Daoy (cell line): ENCODE measurements around the gene MRPL24. TPM values are rescaled to one million over a fixed set of nuclear protein-coding genes. Genes with fewer than 3 reads are reported as not detected.

Experiments used
- DNase-seq: peaks from one replicate; pipeline ENCODE4 v3.0.0-alpha.2; 2015; ENCODE audit warnings: low read depth
- total RNA-seq: library from RNA; depleted of rRNA; stranded (reverse); fragments of >200 nt; shearing (Covaris generic); gene quantifications from 2 replicates; pipeline ENCODE4 v1.2.3, GENCODE V29; 2014

Gene MRPL24
- total RNA-seq, 1 experiment from 2014 or later, result 144 TPM

DNA sequence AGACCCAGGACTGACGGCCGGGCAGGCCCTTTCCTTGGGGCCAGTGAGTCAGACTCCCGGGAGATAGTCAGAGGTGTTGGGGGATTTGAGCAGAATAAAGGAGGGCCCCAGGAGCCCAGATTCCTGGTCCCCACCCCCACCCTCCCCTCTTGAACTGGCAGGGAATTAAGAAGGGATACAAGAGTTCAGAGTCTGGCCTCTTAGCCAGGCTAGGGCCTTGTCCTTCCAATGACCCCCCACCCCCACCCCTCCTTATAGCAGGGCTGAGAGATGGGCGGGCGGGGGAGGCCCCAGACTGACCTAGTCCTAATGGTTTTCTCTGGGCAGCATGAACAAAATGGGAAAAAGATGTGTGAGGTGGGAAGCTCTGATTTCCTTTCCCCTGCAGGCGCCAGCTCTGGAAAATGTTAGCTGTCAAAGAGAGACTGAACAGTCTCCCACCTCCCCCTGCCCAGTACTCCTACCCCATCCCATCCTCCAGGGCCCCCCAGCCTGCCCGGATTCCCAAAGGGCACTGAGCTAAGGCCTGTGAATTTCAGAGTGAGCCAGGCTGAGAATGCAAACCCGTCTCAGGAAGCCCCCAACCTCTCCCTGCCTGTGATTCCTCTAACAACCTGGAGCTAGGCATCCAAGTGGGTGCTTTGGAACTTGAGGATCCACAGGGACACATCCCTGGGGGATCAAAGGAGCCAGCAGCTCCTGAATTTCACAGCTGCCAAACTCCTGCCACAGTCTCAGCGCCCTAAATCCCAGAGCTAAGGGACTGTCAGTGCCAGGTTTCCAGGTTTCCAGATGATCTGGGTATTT, 29.7 kb downstream of the MRPL24 start:
- DNase-seq, result peak; percentile 38

GRCh38 chr1:156709757-156710489, 31.0 kb downstream of the MRPL24 start:
- peak; percentile 93 for DNase-seq

GRCh38 chr1:156709031-156709430, 31.9 kb downstream of the MRPL24 start:
- DNase-seq, result no peak

DNA sequence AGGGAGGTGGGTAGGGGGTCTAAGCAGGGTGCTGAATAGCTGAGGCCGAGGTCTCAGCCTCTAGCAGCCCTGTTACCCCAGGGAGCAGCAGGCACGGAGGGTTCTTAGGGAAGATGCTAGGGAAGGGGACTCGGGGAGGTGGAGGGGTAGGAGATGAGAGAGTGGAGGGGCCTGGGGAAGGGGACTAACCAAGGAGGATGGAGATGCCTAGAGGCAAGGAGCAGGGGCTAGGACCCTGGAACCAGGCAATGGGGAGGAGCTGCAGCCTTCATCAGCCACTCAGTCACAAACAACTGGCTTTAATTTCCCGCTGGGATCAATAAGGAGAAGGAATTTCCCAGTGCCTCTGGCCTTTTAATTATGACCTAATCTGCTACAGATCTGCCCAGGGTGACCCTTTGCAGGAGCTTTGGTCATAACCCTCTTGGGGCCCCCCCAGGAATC, 32.6 kb downstream of the MRPL24 start:
- no peak for DNase-seq

DNA sequence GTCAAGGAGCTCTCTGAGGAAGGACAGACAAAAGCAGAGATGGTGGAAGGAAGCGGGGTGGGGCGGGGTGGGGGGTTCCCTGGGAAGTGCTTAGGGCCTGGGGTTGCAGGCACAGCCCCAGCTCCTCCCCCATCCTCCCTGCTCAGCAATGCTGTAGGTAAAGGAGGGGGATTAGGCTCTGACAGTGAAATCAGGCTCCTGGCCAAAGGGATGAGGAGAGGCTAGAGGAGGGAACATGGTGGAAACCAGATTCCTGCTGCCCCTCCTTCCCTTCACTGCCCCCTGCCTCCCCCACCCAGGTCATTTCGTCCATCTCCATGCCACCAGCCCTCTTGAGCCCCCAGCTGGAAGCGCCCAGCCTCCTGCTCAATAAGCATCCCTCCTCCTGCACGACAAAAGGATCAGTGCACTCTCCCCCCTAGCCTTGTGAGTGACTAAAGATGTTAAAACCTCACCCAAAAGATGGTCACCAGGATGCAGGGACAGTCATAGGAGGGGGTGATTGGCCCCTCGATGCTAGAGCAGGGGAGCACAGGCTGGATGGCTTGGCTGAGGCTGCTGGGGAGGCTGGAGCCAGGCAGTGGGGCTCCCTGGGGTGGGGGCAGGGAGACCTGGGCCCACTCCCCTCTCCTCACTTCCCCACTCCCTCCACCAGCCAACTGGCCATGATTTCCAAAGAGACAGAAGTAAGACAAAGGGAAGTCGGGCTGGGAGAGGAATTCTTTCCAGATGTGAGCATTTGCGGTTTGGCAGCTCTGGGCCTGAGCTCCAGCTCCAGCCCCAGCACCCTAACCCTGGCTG, 33.3 kb downstream of the MRPL24 start:
- DNase-seq, result peak; percentile 62

DNA sequence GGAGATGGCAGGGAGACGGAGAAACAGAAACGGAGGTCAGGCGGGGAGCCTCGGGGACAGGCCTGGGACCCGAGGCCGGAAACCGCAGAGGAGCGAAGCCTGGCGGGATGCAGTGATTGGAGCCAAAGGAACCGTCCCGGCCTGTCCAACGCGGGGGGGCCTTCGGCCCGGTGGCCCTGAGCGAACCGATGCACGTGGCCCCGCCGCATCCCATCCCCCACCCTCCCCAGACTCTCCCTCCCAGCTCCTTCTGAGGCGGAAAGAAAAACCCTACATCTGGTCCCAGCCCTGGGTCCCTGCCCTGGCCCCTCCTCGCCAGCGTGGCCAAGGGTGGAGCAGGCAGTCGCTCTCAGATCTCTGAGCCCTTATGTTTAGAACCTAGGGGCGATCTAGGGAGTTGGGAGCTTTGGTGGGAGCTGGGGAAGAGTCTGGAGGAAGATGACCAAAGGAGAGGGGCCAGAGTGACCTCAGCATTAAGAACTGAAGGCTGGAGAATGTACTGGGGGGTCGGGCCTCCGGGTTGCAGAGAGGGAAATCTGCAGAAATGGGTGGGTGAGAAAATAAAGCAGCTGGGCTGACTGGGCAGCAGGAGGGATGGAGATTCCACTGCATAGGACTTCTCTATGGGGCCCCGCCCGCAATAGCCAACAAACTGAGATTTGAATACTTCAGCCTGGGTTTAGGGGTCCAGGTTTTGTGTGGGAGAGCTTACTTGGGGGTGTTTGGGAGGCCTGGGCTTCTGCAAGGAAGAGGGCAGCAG, 34.1 kb downstream of the MRPL24 start:
- no peak for DNase-seq

- DNase-seq, result peak; percentile 74
Measured at GRCh38 chr1:156705918-156706656, 34.8 kb downstream of the MRPL24 start.

DNA sequence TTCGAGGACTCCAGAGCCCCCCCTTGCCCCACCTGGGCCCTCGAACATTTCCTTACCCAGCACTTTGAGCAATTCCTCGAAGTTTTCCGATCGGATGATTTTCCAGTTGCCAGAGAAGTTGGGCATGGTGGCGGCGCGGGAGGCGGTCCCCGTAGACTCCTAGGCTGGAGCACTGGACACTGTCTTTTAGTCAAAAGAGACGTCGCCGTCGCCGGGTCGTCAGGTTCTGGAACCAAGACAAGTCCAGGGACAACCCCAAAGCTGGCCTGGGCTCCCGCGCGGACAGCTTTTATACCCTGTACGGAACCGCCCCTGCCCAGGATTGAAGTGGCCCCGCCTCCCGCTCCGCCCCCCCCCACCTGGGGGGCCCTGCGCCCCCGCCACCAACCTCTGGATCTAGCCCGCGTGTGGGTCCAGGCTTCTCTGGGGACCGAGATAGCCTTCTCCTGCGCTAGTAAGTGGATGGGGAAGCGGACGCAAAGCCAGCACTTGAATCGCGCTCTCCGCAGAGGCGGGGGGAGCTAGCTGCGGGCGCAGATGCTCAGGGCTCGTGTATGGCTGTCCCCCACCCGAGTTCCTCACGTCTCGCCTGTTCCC, 35.5 kb downstream of the MRPL24 start, which contains the start of gene CRABP2:
CRABP2 (minus strand) TSS at position 263 of the 597 bp plus-strand sequence; CDS start at position 126, 137 bp downstream.
- DNase-seq, result peak; percentile 59

DNA sequence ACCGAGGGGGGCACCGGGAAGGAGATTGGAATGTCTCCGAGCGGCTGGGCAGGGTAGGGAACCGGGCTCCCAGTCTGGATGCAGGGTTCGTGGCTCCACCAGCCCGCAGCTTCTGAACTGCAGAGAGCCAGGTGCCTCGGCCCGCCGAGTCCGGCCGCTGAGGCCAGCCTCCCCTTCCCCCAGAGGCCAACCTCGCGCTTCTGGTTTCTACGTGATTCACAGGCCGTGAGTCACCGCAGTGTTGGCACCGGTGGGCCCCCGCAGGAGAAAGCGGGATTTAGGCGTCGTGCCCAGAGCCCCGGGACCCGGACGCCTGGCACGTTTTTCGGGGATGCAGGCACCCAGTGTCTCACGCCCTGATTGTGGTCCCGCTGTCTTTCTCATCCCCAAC, 36.0 kb downstream of the MRPL24 start:
- DNase-seq, result peak; percentile 89

DNA sequence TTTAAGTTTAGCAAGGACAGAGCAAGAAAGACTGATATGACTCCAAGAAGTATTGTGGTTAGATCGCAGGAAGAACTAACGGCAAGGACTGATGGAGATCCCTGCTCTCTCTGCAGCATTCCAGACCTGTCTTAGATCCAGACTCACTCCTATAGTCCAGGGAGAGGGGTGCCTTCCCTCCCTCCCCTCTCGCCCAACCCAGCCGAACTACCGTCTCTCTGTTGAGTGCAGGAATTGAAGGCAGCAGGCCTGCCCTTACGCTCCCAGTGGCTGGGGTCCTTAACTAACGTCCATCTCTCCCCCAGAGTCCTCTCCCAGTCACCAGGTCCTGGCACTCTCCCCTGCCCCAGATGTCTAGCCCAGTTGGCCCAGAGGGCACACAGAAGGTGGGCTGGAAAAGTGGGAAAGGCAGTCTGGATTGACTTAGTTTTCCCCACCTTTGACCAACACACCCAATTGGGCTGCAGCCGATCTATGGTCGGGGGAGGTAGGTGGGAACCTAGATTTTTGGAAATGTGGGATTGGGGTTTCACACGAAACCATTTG, 36.6 kb downstream of the MRPL24 start:
- no peak for DNase-seq

- no peak for DNase-seq
Measured at GRCh38 chr1:156703741-156704140, 37.1 kb downstream of the MRPL24 start.

DNA sequence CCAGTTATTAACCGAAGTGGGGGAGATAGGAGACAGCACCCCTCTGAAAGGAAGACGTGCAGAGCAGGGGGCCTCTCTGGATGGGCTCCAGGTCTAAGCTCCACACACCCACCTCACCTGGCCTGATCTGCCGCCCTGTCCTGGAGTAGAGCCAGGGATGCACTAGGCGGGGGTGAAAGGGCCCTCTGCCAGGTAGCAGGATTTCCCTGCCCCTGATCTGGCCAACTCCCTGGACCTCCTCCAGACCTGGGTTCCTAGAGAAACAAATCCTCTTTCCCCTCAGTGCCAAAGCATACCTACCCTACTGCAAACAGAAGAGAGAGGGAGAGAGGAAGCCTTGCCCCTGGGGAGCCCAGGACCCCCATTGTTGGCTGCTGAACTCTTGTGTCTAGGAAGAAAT, 37.6 kb downstream of the MRPL24 start:
- DNase-seq, result no peak

DNA sequence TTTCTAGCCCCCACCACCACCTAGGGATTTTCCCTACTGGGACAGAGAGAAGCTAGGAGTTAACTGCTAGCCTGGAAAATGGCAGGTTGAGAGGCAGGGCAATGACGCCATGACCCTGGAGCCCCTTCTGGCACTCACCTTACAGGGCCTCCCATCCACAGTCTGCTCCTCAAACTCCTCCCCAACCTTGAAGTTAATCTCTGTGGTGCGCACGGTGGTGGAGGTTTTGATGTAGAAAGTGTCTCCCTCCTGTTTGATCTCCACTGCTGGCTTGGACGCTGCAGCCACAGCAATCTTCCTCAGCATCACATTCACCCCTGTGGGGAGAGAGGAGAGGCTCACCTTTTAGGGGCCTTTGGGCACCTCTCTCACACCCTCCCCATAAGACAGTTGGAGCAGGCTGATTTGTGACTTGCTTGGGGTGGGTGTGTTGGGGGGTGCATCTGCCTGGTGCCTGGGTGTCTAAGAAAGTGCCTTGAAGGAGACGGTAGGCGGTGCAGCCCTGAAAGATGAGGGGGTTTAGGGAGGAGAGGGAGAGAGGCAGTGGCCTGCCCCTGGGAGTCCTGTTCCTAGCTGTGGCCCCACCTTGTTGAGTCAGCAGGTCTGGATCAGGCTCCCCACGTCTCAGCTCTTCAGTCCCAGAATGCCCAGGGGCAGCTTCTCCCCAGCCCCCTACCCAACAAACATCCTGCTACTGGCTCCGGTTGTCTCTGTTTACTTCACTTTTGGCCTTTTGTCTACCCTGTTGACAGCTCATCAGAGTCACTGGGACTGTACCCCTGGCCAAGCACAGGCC, 40.0 kb downstream of the MRPL24 start:
- DNase-seq, result no peak

GRCh38 chr1:156698995-156699394, 41.9 kb downstream of the MRPL24 start:
- no peak for DNase-seq

- no peak for DNase-seq
Measured at GRCh38 chr1:156697481-156697880, 43.4 kb downstream of the MRPL24 start.

GRCh38 chr1:156696755-156697154, 44.1 kb downstream of the MRPL24 start:
- DNase-seq, result no peak

GRCh38 chr1:156694690-156694962, 46.3 kb downstream of the MRPL24 start:
- DNase-seq, result no peak

DNA sequence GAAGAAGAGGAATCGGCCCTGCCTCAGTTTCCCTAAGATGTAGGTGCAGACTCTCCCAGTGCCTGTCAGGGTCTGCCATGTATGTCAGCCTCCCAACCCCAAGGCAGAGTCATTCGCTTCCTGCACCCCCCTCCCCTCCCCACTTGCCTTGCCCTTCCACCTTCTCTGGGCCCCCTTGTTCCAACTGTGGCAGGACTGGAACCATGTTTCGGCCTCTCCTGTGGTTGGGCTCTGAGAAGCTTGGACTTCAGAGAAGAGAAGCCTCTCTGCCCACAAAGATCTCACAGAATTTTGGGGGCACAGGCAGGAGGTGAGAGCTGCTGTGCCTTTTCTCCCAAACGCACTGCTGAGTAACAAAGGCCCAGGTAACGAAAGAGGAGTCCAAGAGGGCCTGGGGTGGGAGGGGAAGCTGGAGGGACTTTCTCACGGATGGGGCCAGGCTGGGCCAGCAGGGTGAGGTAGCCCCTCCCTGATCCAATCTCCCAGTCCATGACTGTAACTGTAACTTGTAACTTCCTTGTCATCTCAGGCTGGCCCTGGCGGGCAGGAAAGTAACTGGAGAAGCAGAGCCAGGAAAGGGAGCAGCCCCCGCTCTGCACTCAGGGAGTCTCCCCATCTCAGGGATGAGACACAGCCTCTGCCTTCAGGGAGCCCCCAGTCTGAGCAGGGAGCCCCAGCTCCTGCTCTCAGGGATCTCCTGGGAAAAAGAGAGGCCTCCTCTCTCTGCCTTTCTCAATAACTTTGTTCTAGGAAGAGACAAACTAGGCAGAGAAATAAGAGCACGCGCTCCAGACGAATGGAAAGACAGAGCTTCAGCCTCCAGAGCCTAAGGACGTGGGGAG, 46.8 kb downstream of the MRPL24 start:
- DNase-seq, result peak; percentile 46
